HG03378 (cell line): ENCODE results near the gene FARP1.

Experiments
- ATAC-seq: cut with Tn5 transposase; IDR thresholded peaks from one replicate; pipeline ENCODE4 v1.9.1; 2021; ENCODE audit warnings: mild to moderate bottlenecking, moderate library complexity; ENCODE audit not compliant: unreplicated experiment

The FARP1 gene

GRCh38 chr13:98278068-98278724 lies 135.3 kb downstream of the FARP1 start:
- ATAC-seq = no peak

GRCh38 chr13:98279473-98280175 lies 136.7 kb downstream of the FARP1 start:
- ATAC-seq = peak; percentile 74

DNA sequence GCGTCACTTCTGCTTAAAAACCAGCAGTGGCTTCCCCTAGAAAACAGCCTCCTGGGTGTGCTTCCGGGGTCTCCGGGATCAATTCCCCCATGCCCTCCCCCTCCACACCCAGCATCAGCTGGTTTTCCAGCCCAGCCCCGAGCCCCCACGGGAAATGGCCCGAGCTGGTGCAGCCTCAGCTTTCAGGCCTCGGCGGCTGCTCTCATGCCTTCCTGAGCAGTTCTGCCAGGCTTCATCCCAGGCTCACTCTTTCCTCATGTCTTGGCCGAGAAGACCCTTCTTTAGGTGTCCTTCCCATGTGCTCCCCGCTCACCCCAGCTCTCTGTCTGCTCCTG lies 137.2 kb downstream of the FARP1 start:
- ATAC-seq = no peak

GRCh38 chr13:98284679-98285078 lies 141.8 kb downstream of the FARP1 start:
- ATAC-seq = no peak

- ATAC-seq = no peak
These were observed 142.4 kb downstream of the FARP1 start for GRCh38 chr13:98285317-98285716.

GRCh38 chr13:98285852-98286594 lies 143.1 kb downstream of the FARP1 start:
- no peak for ATAC-seq

- no peak for ATAC-seq
These were observed 143.9 kb downstream of the FARP1 start for GRCh38 chr13:98286799-98287198.

DNA sequence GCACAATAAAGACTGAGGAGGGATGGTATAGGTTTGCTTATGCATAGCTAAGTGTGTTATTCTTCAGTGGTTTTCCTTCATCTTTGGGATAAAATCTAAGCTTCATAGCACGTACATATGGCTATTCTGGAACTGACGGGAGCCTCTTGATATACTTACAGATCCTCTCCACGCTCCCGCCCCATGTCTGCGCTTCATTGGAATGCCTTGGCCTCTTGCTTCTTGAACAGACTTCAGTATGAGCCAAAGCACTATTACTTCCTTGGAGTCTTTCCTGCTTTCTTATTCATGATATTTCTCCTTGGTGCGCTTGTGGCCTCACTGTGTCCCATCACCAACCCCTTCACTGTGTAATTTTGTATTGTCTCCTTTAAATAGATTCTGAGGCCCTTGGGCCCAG lies 145.3 kb downstream of the FARP1 start:
- no peak for ATAC-seq

- no peak for ATAC-seq
These were observed 146.5 kb downstream of the FARP1 start for GRCh38 chr13:98289339-98289945.

DNA sequence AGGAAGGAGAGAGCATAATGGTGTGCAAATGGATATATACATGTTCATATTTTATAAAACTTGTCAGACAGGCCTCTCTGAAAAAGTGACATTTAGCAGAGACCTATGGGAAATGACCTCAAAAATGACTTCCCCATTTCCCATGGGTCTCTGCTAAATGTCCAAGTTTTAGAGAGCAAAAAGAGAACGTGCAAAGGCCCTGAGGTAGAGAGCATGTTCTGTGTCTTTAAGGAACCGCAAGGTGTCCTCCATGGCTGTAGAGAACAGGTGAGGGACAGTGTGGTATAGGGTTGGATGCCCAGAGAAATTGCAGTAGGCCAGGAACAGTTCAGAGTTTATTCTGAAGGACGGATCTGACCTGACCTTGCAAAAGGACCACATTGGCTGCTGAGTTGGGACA lies 147.4 kb downstream of the FARP1 start:
- ATAC-seq = no peak

- no peak for ATAC-seq
These were observed 148.8 kb downstream of the FARP1 start for GRCh38 chr13:98291658-98292057.

DNA sequence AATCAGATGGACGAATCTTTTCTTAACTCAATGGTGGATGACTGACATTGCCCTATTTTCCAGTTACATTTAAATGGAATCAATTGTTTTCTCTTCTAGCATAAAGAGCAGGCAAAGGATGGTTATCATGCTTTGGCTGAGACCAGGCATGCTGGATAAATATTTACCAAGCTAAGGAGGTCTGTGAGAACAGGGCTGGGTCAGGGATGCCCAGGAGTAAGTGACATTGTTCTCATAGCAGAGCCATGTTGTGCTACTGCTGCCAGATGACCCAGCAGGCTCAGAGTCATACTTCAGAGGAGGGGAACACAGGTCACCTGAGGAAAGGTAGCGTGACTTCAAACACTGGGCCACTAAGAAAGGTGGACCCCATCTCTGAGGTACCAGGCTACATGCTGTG lies 150.2 kb downstream of the FARP1 start:
- ATAC-seq = no peak

- no peak for ATAC-seq
These were observed 150.8 kb downstream of the FARP1 start for GRCh38 chr13:98293570-98294142.

DNA sequence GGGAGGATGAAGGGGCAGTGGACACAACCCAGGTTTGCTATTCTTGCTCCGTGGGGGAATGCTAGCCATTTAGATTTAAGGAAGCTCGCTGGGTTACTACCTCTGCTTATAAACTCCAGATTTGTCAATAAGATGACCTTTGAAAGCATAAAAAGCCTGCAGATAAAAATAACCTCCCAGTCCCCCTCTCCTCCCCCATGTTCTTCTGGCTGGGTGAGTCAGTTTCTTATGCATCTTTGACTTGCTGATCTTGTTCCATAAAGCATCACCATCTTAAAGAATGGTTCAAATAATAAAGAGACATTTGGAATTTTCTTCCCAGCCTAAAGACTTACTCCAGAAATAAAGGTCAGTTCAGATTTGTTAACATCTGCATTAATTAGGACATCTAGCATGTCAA lies 152.5 kb downstream of the FARP1 start:
- no peak for ATAC-seq

GRCh38 chr13:98297051-98297450 lies 154.2 kb downstream of the FARP1 start:
- ATAC-seq = no peak

- no peak for ATAC-seq
These were observed 154.9 kb downstream of the FARP1 start for GRCh38 chr13:98297745-98298144.

- no peak for ATAC-seq
These were observed 155.7 kb downstream of the FARP1 start for GRCh38 chr13:98298599-98298998.

DNA sequence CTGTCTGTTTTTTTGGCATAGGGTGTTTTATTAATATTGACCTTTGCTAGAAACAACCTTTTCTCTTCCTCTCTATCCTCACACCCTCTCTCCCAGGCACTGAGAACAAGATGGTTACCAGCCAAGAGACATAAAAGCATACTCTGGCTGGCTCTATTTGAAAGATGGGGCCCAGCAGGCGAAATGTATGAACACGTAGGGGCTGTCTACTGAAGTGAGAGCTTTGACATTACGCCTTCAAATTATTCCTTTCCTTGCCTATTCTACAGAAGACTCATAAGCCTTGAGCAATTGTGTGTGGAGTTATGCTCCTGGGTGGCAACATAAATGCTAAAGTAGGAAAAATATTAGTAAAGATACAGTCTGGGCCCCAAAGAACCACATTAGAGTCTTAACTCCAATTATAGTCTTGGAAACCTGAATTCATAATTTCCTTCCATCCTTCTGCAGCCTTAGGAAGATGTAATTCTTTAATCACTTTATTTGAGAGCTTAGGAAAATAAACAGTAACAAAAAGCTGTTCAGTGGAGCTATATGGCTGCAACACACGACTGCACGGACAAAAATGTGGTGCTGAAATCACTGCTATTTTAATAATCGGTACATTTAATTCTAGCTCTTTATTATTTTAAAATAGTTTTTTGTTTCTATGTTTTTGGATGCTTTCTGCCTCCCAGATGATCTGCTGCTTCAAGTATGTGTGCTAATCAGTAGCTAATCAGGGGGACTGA lies 156.5 kb downstream of the FARP1 start:
- no peak for ATAC-seq

- ATAC-seq = no peak
These were observed 157.1 kb downstream of the FARP1 start for GRCh38 chr13:98299966-98300350.

GRCh38 chr13:98300956-98301641 lies 158.2 kb downstream of the FARP1 start:
- ATAC-seq = no peak
